Raji (cell line): ENCODE data around the gene SEMA3A.

ENCODE experiments used
- POLR2A ChIP-seq: IDR thresholded peaks from 2 replicates; pipeline ENCODE4 v1.6.1; 2011; ENCODE audit warnings: low read depth, low read length, control low read depth; ENCODE audit not compliant: insufficient read depth

The SEMA3A gene

DNA sequence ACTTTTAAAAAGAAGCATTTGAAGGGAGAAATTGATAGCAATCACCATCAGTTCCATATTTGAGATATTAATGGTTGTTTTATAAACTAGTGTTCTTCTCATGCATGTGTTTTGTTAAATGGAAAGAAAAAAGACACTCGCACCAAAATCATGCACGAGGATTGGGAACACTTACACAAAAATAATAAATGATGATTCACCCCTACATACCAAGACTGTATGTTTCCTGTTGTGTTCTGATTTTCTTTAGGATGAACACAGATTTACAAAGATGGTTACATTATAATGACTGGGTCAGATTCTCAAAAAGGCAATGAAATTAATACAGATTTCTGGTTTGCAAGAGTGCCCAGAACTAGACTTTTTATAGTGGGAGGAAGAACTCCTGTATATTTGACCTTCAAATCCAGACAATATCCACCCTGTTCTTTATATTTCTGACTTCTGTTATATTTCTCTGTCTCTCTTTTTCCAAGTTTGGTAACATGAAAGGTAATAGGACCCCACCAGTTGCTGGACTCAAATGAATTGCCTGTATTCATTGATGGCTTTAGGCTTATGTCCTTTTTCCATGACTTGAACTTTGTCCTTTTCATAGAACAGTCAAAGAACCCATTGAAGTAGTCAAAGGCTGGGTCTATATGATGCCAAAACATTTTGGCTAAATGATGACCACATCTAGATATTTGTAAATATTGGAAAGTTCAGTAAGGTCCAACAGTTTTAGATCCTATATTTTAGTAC lies 54.4 kb downstream of the SEMA3A start:
- TF ChIP-seq POLR2A: no peak

DNA sequence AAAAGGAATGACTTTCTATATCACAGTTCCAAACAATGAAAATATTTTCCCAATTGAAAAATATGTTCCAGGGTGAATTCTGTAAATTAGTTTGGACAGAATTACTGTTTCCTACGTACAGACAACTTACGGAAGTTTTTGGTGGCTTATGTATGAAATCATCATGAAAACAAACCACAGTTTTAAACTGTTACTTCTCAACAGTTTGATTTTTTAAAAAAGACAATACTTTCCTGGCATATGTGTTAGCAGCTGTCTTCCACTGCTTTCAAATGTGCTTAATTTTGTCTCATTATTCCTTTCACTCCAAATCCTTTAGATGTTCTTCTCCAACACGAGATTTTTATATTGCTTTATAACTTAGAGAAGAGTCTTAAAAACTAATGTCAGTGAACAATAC lies 56.2 kb downstream of the SEMA3A start:
- TF ChIP-seq POLR2A: no peak

DNA sequence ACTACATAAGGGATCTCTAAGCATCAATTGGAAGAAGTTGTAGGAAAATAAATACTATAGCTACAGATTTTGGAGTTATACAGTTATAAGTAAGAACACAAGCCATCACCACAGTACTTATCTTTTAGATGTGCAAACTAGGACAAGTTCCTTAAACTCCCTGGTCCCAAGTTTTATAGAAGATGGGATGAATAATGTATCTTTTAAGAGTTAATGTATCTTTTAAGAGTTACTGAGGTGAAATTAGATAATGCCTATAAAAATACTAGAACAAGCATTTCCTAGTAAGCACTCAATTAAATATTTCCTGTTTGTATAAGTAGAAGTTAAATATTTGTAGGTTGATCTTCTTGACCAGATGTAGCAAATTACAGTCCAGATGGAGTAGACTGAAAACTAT lies 56.8 kb downstream of the SEMA3A start:
- TF ChIP-seq POLR2A: no peak

DNA sequence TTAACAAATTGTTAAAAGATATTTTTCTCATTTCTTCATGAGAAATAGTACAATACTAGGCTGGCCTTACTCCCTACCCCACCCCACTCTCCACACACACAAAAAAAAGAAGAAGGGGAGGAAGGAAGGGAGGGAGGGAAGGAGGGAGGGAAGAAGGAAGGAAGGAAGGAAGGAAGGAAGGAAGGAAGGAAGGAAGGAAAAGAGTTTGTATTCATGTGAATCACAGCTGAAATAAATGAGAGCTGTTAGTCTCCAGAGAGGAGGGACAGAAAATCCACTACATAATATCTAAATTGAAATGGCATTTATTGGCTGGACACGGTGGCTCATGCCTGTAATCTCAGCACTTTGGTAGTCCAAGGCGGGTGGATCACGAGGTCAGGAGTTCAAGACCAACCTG lies 57.8 kb downstream of the SEMA3A start:
- no peak for TF ChIP-seq POLR2A

DNA sequence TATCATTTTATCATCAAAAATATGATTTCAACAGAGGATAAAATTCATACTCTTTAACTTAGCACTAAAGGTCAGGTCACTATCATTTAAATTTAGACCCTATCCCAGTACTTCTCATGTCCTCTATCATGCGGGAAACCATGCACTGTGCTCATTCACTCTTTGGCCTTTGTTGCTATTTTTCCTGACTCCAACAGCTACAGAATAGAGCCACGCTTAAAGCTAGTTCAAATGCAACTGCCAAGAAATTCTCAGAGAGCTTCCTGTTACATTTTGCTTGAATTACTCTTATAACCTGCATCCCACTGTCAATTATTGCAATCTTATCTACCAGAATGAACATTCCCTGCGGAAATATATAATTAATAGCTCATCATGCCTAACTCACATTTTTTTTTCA lies 58.3 kb downstream of the SEMA3A start:
- TF ChIP-seq POLR2A: no peak

DNA sequence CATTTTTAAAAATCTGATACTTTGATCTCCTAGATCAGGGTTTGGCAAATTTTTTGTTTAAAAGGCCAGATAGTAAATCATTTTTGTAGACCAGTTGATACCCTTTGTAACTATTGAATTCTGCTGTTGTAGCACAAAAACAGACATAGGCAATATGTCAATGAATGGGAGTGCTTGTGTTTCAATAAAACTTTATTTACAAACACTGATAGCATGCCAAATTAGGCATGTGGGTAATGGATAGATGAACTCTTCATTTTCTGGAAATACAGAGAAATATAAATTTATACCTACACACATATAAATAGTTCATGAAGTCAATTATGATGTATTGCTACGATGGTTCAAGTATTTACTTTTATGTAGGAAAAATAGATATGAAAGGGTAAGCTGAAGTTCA lies 60.4 kb downstream of the SEMA3A start:
- TF ChIP-seq POLR2A: no peak

DNA sequence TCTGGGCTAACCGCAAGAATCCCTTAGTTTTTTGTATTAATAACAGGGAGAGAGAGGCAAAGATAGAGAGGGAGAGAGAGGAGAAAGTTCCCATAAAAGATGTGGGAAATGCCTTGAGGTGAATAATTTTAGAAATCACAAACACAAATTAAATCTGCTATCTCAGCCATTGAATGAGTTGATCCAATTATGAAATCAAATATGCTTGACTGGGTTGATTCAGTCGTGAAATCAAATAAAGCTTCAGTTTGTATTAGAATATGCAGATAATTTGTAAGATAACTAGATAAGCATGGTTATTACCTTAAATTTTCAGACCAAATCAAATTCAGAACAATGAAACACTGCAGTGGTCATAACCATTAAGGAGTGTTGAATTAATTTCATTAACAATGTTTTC lies 68.9 kb downstream of the SEMA3A start:
- no peak for TF ChIP-seq POLR2A

DNA sequence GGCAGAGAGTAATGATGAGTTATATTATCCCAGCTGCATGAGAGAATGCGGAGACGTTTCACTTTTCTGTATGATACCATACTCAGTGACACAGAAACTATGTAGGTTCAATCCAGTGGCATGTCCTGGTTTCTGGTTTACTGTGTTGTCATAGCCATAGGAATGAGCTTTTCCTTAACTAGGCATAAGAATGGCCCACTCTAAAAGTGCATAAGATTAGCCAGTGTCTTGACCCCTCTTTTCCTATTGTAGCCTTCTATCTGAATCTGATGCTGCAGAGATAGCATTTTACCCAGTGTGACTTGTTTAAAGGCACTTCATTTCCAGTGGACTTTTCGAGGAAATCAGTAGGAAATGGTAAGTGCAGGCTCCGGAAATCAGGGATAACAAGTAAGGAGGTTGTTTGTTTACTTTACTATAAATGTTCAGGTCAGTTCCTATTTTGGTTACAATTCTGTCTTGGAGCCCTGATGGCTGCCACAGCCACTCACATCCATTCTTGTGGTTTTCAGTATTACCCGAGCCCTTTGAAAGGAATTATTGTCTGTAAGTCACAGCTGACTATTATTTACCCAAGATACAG lies 70.5 kb downstream of the SEMA3A start:
- TF ChIP-seq POLR2A: no peak

DNA sequence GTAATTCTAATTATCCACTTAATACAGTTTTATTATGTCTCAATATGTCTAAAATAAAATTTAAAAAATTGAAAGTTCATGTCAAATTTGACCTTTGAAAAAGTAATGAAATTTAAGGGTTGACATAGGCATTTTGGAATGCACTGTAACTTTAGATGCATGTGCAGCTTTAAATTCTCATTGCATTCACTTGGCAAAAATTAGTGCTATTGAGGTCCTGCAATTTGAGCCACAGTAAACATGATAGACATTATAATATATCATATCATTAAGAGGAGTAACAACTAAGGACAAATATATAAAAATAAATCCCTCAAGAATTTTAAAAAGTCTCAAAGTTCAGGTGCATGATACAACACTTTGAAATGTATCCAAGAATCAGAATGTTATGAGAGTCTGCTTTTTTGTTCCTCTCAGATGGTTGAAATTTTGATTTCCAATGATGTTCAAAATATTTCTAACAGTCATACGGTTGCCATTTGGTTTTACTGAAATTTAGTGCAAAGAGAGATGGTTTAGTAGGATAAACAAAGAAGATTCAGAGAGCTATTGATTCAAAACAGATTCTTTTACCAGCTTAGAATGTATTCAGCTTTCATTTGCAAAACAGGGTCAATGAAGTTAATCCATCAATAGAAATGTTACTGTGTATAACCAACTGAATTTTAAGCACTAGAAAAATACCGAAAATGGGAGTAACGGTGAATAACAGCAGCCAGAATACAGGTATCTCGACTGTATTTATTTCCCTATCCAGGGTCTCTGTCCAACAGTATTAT lies 71.8 kb downstream of the SEMA3A start:
- no peak for TF ChIP-seq POLR2A

DNA sequence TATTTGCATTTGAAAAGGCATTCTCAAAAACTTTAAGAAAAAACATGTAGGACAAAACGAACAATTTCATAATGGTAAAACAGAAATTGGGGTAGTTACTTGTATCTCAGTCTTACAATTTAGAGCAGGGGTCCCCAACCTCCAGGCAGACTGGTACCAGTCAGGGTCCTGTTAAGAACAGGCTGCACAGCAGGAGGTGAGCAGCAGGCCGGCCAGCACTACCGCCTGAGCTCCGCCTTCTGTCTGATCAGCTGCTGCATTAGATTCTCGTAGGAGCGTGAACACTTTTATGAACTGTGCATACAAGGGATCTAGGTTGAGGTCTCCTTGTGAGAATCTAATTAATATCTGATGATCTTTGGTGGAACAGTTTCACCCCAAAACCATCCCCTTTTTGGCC lies 77.3 kb downstream of the SEMA3A start:
- no peak for TF ChIP-seq POLR2A

DNA sequence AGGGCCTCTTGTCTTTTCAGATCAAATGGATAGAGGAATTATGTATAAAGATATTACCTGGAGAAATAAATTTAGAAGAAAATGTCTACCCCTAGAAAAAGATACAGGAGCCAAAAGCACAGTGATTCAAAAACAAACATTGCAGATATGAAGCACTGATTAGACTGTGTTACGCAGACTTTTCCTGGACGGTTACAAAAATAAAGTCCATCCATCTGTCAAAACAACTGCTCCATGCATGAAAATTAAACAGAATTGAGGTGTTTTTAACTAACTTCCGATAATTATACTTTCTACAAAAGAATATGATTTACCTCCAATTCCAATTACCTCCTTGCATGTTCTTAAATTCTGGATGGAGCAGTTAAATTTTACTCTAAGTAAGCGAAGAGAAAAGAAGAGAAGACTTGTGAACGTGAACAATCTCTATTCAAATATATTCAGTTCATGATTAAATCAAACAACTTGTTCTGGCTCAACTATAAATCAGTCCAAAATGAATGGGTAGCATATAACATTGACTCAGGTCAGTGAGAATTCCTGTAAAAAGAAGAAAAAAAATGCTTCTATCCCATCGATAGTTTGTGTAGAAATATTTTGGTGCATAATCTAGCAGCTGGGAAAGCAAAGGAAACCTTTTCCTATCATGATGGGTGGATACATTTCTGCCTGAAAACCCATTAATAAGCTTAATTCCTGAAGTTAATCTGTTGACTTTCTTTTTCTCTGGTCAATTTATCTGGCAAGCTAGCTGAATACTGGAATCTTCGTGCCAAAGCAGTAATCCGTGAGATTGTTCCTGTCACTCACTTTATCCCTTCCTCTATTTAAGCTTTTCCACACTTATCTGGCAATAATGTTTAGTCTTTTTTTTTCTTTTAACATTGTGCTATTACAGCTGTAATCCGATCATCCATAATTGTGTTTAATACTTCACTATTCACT lies 80.4 kb downstream of the SEMA3A start:
- no peak for TF ChIP-seq POLR2A

DNA sequence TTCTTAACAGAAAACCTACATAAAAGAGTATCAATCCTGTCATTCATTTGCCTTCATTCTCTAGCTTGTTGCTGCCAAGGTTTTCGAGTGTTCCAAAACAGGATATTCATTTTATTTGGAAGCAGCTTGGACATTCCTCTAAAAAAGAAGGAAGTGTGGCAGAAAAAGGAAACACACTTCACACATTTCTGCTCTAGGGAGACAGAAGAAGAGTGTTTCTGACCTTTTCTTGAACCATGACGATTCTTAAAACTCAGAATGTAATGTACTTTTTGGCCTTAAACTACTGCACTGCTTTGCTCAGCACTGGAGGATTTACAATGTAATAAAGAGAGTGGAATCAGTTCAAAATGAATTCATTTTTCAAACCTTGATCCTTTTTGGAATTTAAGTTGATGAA lies 81.3 kb downstream of the SEMA3A start:
- no peak for TF ChIP-seq POLR2A

DNA sequence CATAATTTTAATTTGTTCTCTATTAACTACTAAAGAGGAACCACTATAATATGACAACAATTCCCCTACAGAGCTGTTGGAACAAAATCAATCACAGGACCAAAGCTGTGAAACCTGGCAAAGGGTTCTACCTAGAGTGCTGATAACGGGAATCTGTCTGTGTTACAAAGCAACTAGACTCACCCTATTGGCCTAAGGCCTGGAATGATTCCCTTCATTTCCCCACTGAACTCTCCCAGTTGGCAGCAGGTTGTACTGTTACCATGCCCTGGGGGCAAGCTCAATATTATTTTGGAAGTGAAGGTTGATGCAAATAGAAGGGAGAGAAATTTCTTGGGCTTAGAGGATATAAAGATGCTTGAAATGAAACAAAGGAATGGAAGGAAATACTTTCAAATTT lies 81.8 kb downstream of the SEMA3A start:
- TF ChIP-seq POLR2A: no peak

DNA sequence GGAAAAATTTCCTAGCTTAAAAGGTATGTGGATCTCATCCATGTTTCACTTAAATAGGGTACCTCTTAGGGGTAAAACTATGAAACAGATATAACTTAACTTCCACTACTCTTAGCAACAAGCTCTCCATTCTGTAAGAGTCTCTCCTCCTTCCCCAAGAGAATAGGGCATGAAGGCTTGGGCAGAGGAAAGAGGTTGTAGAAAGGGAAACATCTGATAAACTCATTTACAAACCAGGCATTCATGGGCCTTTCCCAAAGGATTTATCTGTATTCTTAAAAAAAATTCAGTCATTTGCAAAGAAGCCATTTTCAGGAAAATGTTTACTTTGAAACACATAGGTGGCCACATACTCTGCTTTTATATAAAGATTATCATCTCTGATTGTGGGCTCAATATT lies 82.7 kb downstream of the SEMA3A start:
- TF ChIP-seq POLR2A: no peak

DNA sequence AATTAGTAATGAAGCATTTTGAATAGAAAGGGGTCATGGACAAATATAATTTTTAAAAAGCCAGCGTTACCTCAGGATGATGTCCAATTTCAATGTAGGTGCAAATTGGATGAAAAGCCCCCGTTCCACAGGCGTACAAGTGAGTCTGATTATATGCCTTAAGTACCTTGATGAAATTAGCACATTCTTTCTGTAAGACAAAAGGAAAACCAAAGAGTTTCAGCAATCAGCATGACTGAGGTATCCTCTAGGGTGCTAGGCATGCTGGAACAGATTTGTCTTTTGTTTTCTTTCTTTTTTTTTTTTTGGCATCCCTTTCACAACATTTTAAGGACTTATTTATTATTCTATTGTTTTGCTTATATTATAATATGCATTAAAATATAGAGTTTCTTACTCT lies 84.2 kb downstream of the SEMA3A start:
- TF ChIP-seq POLR2A: no peak
